ENCODE results near the gene TAF8.
A peak's percentile ranks its signal among the peaks of the same experiment; 100 is the strongest.

TAF8 gene

DNA sequence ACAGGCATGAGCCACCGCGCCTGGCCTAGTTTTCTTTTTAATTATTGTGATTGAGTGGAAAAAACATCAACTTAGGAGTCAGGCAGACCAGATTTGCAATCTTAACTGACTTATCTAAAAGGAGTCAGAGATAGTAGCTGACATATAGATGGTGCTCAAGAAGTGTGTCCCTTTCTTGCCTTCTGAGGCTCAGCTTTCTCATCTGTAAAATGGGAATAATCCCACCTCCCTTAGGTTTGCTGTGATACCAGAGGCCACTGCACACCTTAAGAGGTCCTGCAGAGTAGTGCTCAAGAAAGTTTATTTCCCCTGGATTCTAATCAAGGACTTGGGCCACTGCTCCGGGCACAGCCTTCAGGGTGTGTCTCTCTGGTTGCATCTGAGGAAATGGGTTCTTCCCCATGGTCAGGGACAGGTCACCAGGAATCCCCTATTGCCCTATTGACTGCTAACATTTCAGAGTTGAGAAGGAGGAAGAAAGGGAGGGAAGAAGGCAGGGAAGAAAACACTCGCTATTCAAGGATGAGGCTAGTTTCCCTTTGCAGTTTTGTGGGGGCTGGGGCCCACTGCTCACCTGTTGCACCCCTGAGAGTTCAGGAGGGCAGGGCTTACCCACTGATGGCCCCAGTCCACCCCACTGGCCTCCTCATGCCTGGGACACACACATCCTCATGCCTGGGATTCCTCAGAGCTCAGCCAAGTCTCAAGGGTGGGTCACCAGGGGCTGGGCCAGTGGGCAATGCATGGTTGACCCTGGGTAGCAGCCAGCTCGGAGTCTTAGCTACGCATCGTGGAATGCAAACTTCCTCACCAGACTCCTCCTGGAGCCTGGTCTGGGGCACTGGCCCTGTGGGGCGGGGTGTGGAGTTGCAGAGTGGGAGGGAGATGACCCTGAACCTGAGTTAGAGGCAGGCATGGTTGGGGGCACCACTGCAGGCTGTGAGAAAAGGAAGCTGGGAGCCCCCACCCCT is 70.9 kb downstream of the TAF8 start:
- Histone ChIP-seq H3K36me3 (ENCODE audit: control insufficient read depth in 5 of 5, insufficient read depth in 5 of 5, low read length in 5 of 5) (no peaks in the 10 kb centered on the region), H3K9ac (ENCODE audit: low read length in 5 of 5) (no peak overlapping the region), H3K4me1 (ENCODE audit: control insufficient read depth in 5 of 5, insufficient read depth in 5 of 5, low read length in 5 of 5) (peaks cover 0 to 19% (median 16%) of the 10 kb centered on the region in 5 donors), H3K27ac (ENCODE audit: low read depth, low read length) (no peak overlapping the region), H3K27me3 (ENCODE audit: control insufficient read depth in 5 of 5, insufficient read depth in 4 of 5, low read length in 5 of 5) (no peaks in the 10 kb centered on the region), H3K9me3 (ENCODE audit: control insufficient read depth in 5 of 5, low read length in 5 of 5) (no peaks in the 10 kb centered on the region), H3K4me3 (ENCODE audit: low read depth in 1 of 5, low read length in 5 of 5) (no peak overlapping the region)

DNA sequence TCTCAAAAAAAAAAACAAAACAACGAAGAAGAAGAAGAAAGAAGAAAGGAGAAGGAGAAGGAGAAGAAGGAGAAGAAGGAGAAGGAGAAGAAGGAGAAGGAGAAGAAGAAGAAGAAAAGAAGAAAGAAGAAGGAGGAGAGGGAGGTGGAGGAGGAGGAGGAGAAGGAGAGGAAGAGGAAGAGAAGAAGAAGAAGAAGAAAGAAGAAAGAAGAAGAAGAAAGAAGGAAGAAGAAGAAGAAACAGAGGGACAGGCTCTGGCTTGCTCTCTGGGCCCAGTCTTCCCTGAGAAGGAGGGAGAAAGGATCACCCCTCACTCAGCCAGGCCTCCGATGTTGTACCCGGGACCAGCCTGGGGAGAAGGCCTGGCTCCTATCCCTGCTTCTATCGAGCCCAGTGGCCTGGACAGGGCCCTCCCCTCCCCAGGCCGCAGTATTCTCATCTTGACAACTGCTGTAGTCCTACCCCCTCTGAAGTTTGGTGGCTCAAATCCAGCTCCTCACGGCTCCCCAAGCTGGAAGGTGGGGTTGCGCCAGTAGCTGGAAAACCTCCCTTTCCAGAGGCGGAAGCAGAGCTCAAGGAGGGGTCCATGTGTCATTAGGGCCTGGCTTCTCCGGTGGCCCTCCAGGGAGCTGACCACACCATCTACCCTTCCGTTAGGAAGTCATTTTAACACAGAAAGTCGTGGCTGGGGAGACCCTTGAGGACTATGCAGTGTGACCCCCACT is 73.2 kb downstream of the TAF8 start:
- peak overlapping the region in 1 of 5 donors; percentile 35 for H3K9ac ChIP-seq (ENCODE audit: low read length in 5 of 5)
- H3K27ac ChIP-seq (ENCODE audit: low read depth, low read length): peak overlapping the region; percentile 18

DNA sequence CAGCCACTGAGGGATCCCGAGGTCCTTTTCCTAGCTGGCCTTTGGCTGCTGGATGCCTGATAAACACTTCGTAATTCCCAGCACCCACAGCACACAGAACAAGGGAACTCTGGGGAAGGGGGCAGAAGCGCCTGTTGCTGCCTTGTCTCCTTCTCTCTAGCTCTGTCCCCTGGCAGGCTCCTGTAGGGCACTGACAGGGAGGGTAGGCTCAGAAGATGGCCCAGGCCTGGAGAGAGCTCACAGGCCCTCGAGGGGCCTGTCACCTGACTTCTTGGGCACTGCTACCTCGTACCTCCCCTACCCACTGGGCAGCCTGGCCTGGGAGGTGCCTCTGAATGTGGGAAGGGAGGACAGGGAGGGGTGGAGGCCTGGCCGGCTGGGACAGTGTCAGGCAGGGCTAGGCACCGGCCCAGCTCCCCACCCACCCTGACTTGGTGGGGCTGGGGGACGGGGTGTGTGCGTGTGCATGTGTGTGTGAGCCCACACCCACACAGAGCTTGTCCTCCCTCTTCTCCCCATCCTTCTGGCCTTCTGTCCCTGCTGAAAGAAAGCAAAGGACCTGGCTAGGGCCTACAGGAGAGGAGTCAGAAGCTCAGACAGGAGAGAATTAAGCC is 74.0 kb downstream of the TAF8 start:
- Histone ChIP-seq H3K4me3 (ENCODE audit: low read depth in 1 of 5, low read length in 5 of 5) (no peak overlapping the region), H3K27me3 (ENCODE audit: control insufficient read depth in 5 of 5, insufficient read depth in 4 of 5, low read length in 5 of 5) (peaks cover 0 to under 1% (median 0%) of the 10 kb centered on the region in 5 donors), H3K4me1 (ENCODE audit: control insufficient read depth in 5 of 5, insufficient read depth in 5 of 5, low read length in 5 of 5) (peaks cover 0 to 13% (median 9%) of the 10 kb centered on the region in 5 donors), H3K9me3 (ENCODE audit: control insufficient read depth in 5 of 5, low read length in 5 of 5) (no peaks in the 10 kb centered on the region), H3K27ac (ENCODE audit: low read depth, low read length) (peak overlapping the region; percentile 18), H3K36me3 (ENCODE audit: control insufficient read depth in 5 of 5, insufficient read depth in 5 of 5, low read length in 5 of 5) (no peaks in the 10 kb centered on the region), H3K9ac (ENCODE audit: low read length in 5 of 5) (peak overlapping the region in 1 of 5 donors; percentile 35)

More for the DNA sequence above, 73.2 kb downstream of the TAF8 start:
- Histone ChIP-seq H3K36me3 (ENCODE audit: control insufficient read depth in 5 of 5, insufficient read depth in 5 of 5, low read length in 5 of 5) (no peaks in the 10 kb centered on the region), H3K27me3 (ENCODE audit: control insufficient read depth in 5 of 5, insufficient read depth in 4 of 5, low read length in 5 of 5) (no peaks in the 10 kb centered on the region), H3K4me3 (ENCODE audit: low read depth in 1 of 5, low read length in 5 of 5) (no peak overlapping the region), H3K9me3 (ENCODE audit: control insufficient read depth in 5 of 5, low read length in 5 of 5) (no peaks in the 10 kb centered on the region), H3K4me1 (ENCODE audit: control insufficient read depth in 5 of 5, insufficient read depth in 5 of 5, low read length in 5 of 5) (peaks cover 0 to 11% (median 10%) of the 10 kb centered on the region in 5 donors)

DNA sequence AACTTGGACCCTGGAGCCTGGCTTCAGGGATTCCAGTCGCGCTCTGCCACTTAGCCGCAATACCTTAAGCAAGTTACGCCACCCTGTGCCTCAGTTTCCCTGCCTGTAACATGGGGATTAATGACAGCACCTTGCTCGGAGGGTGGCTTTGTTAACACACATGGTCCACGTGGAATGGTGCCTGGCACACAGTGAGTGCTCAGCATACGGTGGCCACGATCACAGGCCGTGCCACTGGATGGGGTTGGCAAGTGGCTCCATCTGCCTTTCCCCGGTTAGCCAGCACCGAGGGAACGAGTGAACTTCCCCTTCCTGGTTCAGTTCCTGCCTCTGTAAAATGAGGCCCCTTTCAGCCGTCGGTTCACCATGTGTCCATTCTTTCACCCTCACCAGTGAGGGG is 74.9 kb downstream of the TAF8 start:
- Histone ChIP-seq H3K4me1 (ENCODE audit: control insufficient read depth in 5 of 5, insufficient read depth in 5 of 5, low read length in 5 of 5) (peaks cover 0 to 13% (median 9%) of the 10 kb centered on the region in 5 donors), H3K27me3 (ENCODE audit: control insufficient read depth in 5 of 5, insufficient read depth in 4 of 5, low read length in 5 of 5) (peaks cover 0 to 4% (median 0%) of the 10 kb centered on the region in 5 donors), H3K9me3 (ENCODE audit: control insufficient read depth in 5 of 5, low read length in 5 of 5) (no peaks in the 10 kb centered on the region), H3K27ac (ENCODE audit: low read depth, low read length) (no peak overlapping the region), H3K4me3 (ENCODE audit: low read depth in 1 of 5, low read length in 5 of 5) (no peak overlapping the region), H3K9ac (ENCODE audit: low read length in 5 of 5) (no peak overlapping the region), H3K36me3 (ENCODE audit: control insufficient read depth in 5 of 5, insufficient read depth in 5 of 5, low read length in 5 of 5) (no peaks in the 10 kb centered on the region)

DNA sequence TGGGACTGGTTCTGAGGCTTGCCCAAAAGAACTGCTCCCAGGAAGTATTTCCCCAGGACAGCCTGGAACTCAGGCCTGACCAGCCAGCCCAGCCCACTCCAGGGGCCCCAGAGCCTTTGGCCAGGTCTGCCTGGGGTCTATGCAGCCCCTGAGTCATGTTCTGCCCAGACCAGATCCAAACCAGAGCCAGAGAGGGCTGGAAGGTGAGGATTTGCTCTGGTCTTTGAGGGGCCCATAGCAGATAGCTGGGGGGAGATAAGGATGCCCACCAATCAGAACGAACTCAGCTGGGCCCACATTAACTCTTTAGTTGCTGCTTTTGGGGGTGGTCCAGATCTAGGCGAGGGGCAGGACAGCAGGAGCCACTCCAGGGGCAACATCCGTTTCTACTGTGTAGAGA is 75.3 kb downstream of the TAF8 start:
- Histone ChIP-seq H3K9me3 (ENCODE audit: control insufficient read depth in 5 of 5, low read length in 5 of 5) (no peaks in the 10 kb centered on the region), H3K27ac (ENCODE audit: low read depth, low read length) (no peak overlapping the region), H3K27me3 (ENCODE audit: control insufficient read depth in 5 of 5, insufficient read depth in 4 of 5, low read length in 5 of 5) (peaks cover 0 to 4% (median 0%) of the 10 kb centered on the region in 5 donors), H3K9ac (ENCODE audit: low read length in 5 of 5) (no peak overlapping the region), H3K36me3 (ENCODE audit: control insufficient read depth in 5 of 5, insufficient read depth in 5 of 5, low read length in 5 of 5) (no peaks in the 10 kb centered on the region), H3K4me3 (ENCODE audit: low read depth in 1 of 5, low read length in 5 of 5) (no peak overlapping the region), H3K4me1 (ENCODE audit: control insufficient read depth in 5 of 5, insufficient read depth in 5 of 5, low read length in 5 of 5) (peaks cover 0 to 13% (median 9%) of the 10 kb centered on the region in 5 donors)

DNA sequence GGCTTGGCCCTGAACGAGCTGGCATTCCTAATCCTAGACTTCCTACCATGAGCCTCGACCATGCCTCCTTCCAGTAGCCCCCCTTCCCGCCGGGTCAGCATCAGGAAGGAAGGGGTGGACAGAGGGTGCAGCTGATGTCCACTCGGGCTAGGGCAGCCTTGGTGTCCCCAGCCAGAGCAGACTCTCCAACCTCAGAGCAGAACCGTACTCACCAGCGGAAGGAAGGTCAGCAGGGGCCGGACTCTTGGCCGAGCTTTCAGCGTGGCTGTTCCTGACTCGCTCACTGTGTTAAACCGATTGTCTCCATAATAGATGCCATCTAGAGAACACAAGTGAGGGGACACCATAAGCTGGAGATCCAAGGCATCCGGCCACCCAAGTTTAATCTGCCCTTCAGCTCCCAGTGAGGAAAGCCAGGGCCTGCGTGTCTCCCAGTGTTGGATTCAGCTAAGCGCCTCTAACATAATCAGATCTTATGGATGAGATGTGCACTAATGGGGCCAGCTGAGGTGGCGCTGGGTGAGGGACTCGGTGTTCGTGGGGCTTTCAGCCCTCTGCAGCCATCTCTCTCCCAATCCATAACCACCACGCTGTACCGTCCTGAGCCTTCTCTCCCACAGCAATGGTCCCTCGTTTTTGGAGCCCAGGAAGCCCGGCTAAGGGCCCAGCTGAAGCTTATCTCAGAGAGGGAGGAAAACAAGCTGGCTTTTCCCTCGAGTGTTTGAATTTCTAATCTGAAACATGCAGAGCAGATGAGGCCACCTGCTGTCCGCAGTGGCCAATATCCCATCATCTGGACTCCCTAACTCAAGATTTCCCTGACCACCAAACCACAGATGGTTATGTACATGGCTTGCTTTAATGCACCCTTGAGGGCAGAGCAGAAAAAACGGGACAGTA is 78.4 kb downstream of the TAF8 start:
- H3K4me3 ChIP-seq (ENCODE audit: low read depth in 1 of 5, low read length in 5 of 5): no peak overlapping the region
- no peaks in the 10 kb centered on the region for H3K9me3 ChIP-seq (ENCODE audit: control insufficient read depth in 5 of 5, low read length in 5 of 5)
- H3K27ac ChIP-seq (ENCODE audit: low read depth, low read length): no peak overlapping the region
- no peaks in the 10 kb centered on the region for H3K36me3 ChIP-seq (ENCODE audit: control insufficient read depth in 5 of 5, insufficient read depth in 5 of 5, low read length in 5 of 5)
- no peak overlapping the region for H3K9ac ChIP-seq (ENCODE audit: low read length in 5 of 5)
- H3K27me3 ChIP-seq (ENCODE audit: control insufficient read depth in 5 of 5, insufficient read depth in 4 of 5, low read length in 5 of 5): peaks cover 0 to 5% (median 0%) of the 10 kb centered on the region in 5 donors
- H3K4me1 ChIP-seq (ENCODE audit: control insufficient read depth in 5 of 5, insufficient read depth in 5 of 5, low read length in 5 of 5): peaks cover 0 to 11% (median 7%) of the 10 kb centered on the region in 5 donors

DNA sequence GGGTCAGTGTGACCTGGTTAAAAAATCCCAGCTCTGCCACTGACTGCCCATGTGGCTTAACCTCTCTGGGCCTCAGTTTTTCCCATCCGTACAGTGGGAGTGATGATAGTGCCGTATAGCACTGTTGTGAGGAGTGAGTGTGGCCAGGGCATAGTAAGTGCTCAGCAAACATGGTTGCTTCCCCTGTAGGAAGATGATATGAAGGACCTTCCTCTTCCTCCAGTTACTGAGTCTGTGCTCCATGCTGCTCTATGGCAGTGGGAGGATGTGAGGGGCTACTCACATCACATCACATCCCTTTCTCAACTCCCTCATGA is 79.0 kb downstream of the TAF8 start:
- no peak overlapping the region for H3K27ac ChIP-seq (ENCODE audit: low read depth, low read length)
- H3K36me3 ChIP-seq (ENCODE audit: control insufficient read depth in 5 of 5, insufficient read depth in 5 of 5, low read length in 5 of 5): no peaks in the 10 kb centered on the region
- peaks cover 0 to 10% (median 1%) of the 10 kb centered on the region in 5 donors for H3K4me1 ChIP-seq (ENCODE audit: control insufficient read depth in 5 of 5, insufficient read depth in 5 of 5, low read length in 5 of 5)
- peaks cover 0 to 8% (median 0%) of the 10 kb centered on the region in 5 donors for H3K27me3 ChIP-seq (ENCODE audit: control insufficient read depth in 5 of 5, insufficient read depth in 4 of 5, low read length in 5 of 5)
- no peaks in the 10 kb centered on the region for H3K9me3 ChIP-seq (ENCODE audit: control insufficient read depth in 5 of 5, low read length in 5 of 5)
- H3K4me3 ChIP-seq (ENCODE audit: low read depth in 1 of 5, low read length in 5 of 5): no peak overlapping the region
- H3K9ac ChIP-seq (ENCODE audit: low read length in 5 of 5): no peak overlapping the region

DNA sequence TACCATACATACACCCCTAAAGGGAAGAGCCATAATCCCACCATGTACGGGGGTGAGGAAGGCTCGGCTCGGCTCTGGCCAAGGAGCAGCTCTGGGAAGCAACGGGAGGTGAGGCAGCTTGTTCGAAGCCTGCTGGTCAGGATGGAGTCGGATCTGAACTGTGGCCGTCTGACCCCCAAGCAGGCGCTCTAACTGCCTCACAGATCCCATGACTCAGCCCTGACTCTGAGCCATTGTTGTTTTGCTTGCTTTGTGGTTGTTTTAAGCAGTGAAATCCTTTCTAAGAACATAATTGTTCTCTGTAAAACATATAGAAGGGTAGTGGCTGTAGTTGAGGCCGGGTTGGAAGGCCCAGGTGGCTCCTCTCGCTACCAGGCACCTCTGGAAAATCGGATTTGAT is 81.2 kb downstream of the TAF8 start:
- H3K9me3 ChIP-seq (ENCODE audit: control insufficient read depth in 5 of 5, low read length in 5 of 5): no peaks in the 10 kb centered on the region
- H3K4me3 ChIP-seq (ENCODE audit: low read depth in 1 of 5, low read length in 5 of 5): no peak overlapping the region
- no peak overlapping the region for H3K27ac ChIP-seq (ENCODE audit: low read depth, low read length)
- peaks cover 0 to 8% (median 0%) of the 10 kb centered on the region in 5 donors for H3K27me3 ChIP-seq (ENCODE audit: control insufficient read depth in 5 of 5, insufficient read depth in 4 of 5, low read length in 5 of 5)
- H3K9ac ChIP-seq (ENCODE audit: low read length in 5 of 5): no peak overlapping the region
- no peaks in the 10 kb centered on the region for H3K36me3 ChIP-seq (ENCODE audit: control insufficient read depth in 5 of 5, insufficient read depth in 5 of 5, low read length in 5 of 5)
- peaks cover 0 to 8% (median 0%) of the 10 kb centered on the region in 5 donors for H3K4me1 ChIP-seq (ENCODE audit: control insufficient read depth in 5 of 5, insufficient read depth in 5 of 5, low read length in 5 of 5)

DNA sequence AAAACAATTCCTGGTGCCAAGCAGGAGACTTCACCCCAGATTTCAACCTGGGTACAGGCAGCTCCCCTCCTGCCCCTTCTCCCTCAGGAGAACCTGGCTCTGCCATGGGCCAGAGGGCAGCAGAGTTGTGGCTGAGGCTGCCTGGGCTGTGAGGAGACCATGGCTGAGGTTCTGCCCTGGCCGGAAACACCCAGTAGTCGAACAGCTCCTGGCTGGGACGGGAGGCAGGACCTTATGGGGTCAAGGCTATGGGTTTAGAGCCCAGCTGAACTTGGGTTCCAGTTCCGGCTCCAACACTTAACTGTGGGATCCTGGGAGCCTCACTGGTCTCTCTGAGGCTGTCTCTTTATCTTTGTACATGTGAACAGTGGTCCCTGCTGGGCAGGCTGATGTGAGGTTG is 83.6 kb downstream of the TAF8 start:
- Histone ChIP-seq H3K9ac (ENCODE audit: low read length in 5 of 5) (no peak overlapping the region), H3K36me3 (ENCODE audit: control insufficient read depth in 5 of 5, insufficient read depth in 5 of 5, low read length in 5 of 5) (no peaks in the 10 kb centered on the region), H3K27me3 (ENCODE audit: control insufficient read depth in 5 of 5, insufficient read depth in 4 of 5, low read length in 5 of 5) (peaks cover 0 to 8% (median 0%) of the 10 kb centered on the region in 5 donors), H3K4me3 (ENCODE audit: low read depth in 1 of 5, low read length in 5 of 5) (no peak overlapping the region), H3K27ac (ENCODE audit: low read depth, low read length) (no peak overlapping the region), H3K9me3 (ENCODE audit: control insufficient read depth in 5 of 5, low read length in 5 of 5) (no peaks in the 10 kb centered on the region), H3K4me1 (ENCODE audit: control insufficient read depth in 5 of 5, insufficient read depth in 5 of 5, low read length in 5 of 5) (no peaks in the 10 kb centered on the region)
